ENCODE data around the gene TEC. TPM values are rescaled to one million over a fixed set of nuclear protein-coding genes. Genes with fewer than 3 reads are reported as not detected.

The TEC gene
- total RNA-seq, result 4.7 TPM

GRCh38 chr4:48268956-48269860 lies at the start of gene TEC:
TSS of gene TEC (minus strand) at chr4:48269838. CDS start at chr4:48228614, 41,224 bp downstream.

GRCh38 chr4:48134081-48134480 lies 135.6 kb downstream of the TEC start, which contains the start of gene TXK:
TSS of gene TXK (minus strand) at chr4:48134250. CDS start at chr4:48134170, 80 bp downstream.

Small RNA genes within 50 kb of the gene (small RNA-seq; reads per million reads assigned to genes)
- gene RF00019 (ENCODE audit: low replicate concordance) (not detected), gene RF00026 (ENCODE audit: low replicate concordance) (not detected), gene RNU6-838P (ENCODE audit: low replicate concordance) (not detected)

Other genes with a start within 250 kb of the TEC start
- 2.8 TPM for gene TXK, start 135.6 kb downstream of the TEC start, total RNA-seq
- 163 TPM for gene SLAIN2, start 71.7 kb upstream of the TEC start, total RNA-seq
- 5.6 TPM for gene SLC10A4, start 213.5 kb upstream of the TEC start, total RNA-seq
- gene ZAR1, start 220.4 kb upstream of the TEC start, total RNA-seq, result 0.94 TPM

Measured in parietal lobe (tissue), 2 donors.